Esophagus squamous epithelium (tissue), 4 donors: ENCODE data around the gene ABCD3.

ENCODE experiments used
- POLR2A ChIP-seq, 4 donors: fragments of 450-650 bp; IDR thresholded peaks; one replicate each; pipeline ENCODE4 v1.6.1; 2017; ENCODE audit warnings: antibody characterized with exemption in 4 of 4, mild to moderate bottlenecking in 4 of 4, moderate library complexity in 3 of 4
- TF ChIP-seq, protein P1 (sequence below), 6 experiments: fragments of 450-650 bp in 4 of 6; fragments of 200-600 bp in 2 of 6; sonication (generic) in 2 of 6; IDR thresholded peaks; one replicate each; pipeline ENCODE4 v1.5.1; 2016 to 2019; ENCODE audit warnings: antibody characterized with exemption in 6 of 6, mild to moderate bottlenecking in 4 of 6, moderate library complexity in 4 of 6

DNA sequence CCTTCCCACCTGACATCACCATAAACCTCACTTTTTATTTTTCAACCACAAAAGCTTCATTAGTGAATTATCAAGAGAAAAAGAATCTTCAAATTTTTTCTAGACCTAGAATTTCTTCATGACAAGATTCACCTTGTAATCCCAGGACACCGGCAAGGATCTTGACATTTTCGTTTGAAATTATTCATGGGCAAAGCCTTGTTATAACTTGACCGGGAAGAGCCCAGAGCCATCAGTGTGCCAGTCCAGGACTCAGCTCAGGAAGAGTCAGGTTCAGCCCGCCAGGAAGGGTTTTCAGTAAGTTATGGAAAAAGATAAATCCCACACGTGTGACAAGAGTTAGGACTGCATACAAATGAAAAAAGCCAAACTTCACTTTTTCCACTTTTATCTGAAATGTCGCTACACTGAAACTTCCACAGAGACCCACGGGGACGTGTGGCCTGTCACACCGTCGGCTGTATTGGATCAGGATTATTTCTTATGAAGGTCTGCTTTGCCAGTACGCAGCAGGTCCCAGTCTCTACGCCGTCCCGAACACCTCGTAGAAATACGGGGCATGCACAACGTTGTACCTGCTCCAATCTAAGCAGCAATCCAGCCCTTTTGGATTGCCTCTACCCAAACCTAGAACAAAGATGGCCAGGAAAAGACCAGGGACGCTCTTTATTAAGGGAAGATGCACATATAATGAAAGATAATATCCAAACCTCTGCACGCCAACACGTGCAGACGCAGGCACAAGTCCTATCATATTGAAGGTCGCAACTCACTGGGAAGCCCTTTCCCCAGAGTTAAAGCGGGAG is 122.5 kb downstream of the ABCD3 start:
- TF ChIP-seq, protein P1, sequence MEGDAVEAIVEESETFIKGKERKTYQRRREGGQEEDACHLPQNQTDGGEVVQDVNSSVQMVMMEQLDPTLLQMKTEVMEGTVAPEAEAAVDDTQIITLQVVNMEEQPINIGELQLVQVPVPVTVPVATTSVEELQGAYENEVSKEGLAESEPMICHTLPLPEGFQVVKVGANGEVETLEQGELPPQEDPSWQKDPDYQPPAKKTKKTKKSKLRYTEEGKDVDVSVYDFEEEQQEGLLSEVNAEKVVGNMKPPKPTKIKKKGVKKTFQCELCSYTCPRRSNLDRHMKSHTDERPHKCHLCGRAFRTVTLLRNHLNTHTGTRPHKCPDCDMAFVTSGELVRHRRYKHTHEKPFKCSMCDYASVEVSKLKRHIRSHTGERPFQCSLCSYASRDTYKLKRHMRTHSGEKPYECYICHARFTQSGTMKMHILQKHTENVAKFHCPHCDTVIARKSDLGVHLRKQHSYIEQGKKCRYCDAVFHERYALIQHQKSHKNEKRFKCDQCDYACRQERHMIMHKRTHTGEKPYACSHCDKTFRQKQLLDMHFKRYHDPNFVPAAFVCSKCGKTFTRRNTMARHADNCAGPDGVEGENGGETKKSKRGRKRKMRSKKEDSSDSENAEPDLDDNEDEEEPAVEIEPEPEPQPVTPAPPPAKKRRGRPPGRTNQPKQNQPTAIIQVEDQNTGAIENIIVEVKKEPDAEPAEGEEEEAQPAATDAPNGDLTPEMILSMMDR (IDR thresholded peaks at IDR 0.05): no peak
- no peak for TF ChIP-seq POLR2A (IDR thresholded peaks at IDR 0.05)
